Ovary (tissue), 3 donors: ENCODE results near the gene CD200R1L.

Source experiments
- CTCF ChIP-seq, 3 donors: fragments of 450-650 bp in 2 of 3; fragments of 200-600 bp in 1 of 3; IDR thresholded peaks; one replicate each; pipeline versions ENCODE4 v1.5.1 to v1.8.0; 2016 to 2022; ENCODE audit warnings: antibody characterized with exemption in 3 of 3, mild to moderate bottlenecking in 1 of 3
- POLR2A ChIP-seq: fragments of 450-650 bp; IDR thresholded peaks from one replicate; pipeline ENCODE4 v1.6.1; 2017; ENCODE audit warnings: antibody characterized with exemption, mild to moderate bottlenecking, moderate library complexity
- donor health status: DM: no; HTN: no; CAD: no.

DNA sequence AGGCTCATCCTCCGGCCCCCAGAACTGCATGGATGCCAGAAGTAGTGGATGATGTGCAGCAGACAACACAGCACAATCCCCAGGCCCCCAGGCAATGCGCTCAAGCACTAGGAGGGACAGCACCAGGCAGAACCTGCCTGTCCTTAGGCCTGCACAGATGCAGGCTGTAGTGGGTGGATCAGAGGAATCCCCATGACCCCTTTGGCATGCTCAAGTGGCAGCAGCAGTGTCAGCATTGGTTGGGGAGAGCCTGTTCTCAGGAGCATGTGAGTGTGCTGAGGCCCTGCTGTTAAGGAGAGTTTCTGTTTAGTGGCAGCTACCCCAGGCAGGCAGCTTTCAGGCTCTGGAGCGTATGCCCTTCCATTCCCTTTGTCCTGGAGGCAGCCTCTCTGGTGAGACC lies 25.1 kb upstream of the CD200R1L start:
- TF ChIP-seq CTCF (IDR thresholded peaks at IDR 0.05): no peak
- no peak for TF ChIP-seq POLR2A
